GM12874 (cell line): ENCODE measurements around the gene THRA.
A peak's percentile ranks its signal among the peaks of the same experiment; 100 is the strongest.

Experiments used
- CTCF ChIP-seq: IDR thresholded peaks from 2 replicates; pipeline ENCODE4 v1.5.1; 2011; ENCODE audit warnings: low read depth, mild to moderate bottlenecking, control low read depth, low read length, moderate library complexity; ENCODE audit not compliant: insufficient read depth

Gene THRA

GRCh38 chr17:40074175-40074512 is 11.4 kb downstream of the THRA start:
- no peak for TF ChIP-seq CTCF

GRCh38 chr17:40074871-40075200 is 12.1 kb downstream of the THRA start:
- TF ChIP-seq CTCF: no peak

- peak; percentile 97 for TF ChIP-seq CTCF
Measured at GRCh38 chr17:40075201-40075941, 12.6 kb downstream of the THRA start.

GRCh38 chr17:40075942-40076498 is 13.3 kb downstream of the THRA start:
- no peak for TF ChIP-seq CTCF

GRCh38 chr17:40076591-40076990 is 13.8 kb downstream of the THRA start:
- TF ChIP-seq CTCF: no peak

GRCh38 chr17:40079545-40079944 is 16.8 kb downstream of the THRA start:
- no peak for TF ChIP-seq CTCF

GRCh38 chr17:40084477-40084876 is 21.7 kb downstream of the THRA start:
- TF ChIP-seq CTCF: no peak
